HepG2 (cell line): Measurements from ENCODE around the gene ABCB4. TPM values are rescaled to one million over a fixed set of nuclear protein-coding genes. Genes with fewer than 3 reads are reported as not detected.

Experiments
- ATAC-seq: fragments of 200-7000 bp; cut with Tn5 transposase; 3 replicates; pipeline ENCODE4 v1.9.1; 2020; ENCODE audit warnings: mild to moderate bottlenecking, moderate library complexity
- BruUV-seq: library from RNA; stranded (reverse); fragments of 400-500 nt; replicated peaks from 2 replicates; lab custom pipeline; 2021; lab: Mats Ljungman, UMichigan
- CTCF ChIA-PET: fragments of 300-600 bp; formaldehyde crosslinking; extraction: SDS; loops from one replicate; lab custom pipeline; 2021; ENCODE audit warnings: low total read pairs, inconsistent platforms, low intra/inter-chr PET ratio; lab: Yijun Ruan, JAX
- POLR2A ChIA-PET: fragments of 350-600 bp; sonication (Branson Sonifier 250); formaldehyde crosslinking; loops from one replicate; lab custom pipeline; 2020; ENCODE audit warnings: antibody characterized with exemption, inconsistent platforms; lab: Yijun Ruan, JAX
- DNase-seq: peaks from one replicate; pipeline ENCODE4 v3.0.0-alpha.2; 2015; ENCODE audit warnings: low spot score
- FAIRE-seq: peaks from 3 replicates; lab custom pipeline; 2011; peaks lifted over from hg19 to GRCh38; lab: Jason Lieb, UNC
- H2AFZ ChIP-seq: one replicate; pipeline ENCODE4 v1.6.1; 2011; ENCODE audit warnings: low read length, inconsistent platforms
- H3K27ac ChIP-seq: fragments of 300-600 bp; 3 replicates; pipeline ENCODE4 v1.8.0; 2011; ENCODE audit warnings: mixed run types, mild to moderate bottlenecking, mixed read lengths, low read length, inconsistent platforms; ENCODE audit not compliant: insufficient read depth; ENCODE audit errors: extremely low read length
- H3K27me3 ChIP-seq, 2 experiments: fragments of 200-600 bp in 1 of 2; 2 replicates in 1 of 2; 3 replicates in 1 of 2; pipeline versions ENCODE4 v1.6.0 to v1.8.0; 2011; ENCODE audit warnings: low read length in 2 of 2, mild to moderate bottlenecking in 2 of 2, moderate library complexity in 2 of 2, inconsistent platforms in 1 of 2; ENCODE audit not compliant: insufficient read depth in 2 of 2, control insufficient read depth in 1 of 2
- H3K36me3 ChIP-seq, 2 experiments: fragments of 200-600 bp in 1 of 2; replicated peaks in 1 of 2; 2 replicates in 1 of 2; 3 replicates in 1 of 2; pipeline versions ENCODE4 v1.5.1 to v1.8.0; 2011; ENCODE audit warnings: low read length in 2 of 2, inconsistent platforms in 1 of 2; ENCODE audit not compliant: insufficient read depth in 2 of 2, control insufficient read depth in 1 of 2
- H3K4me1 ChIP-seq: 2 replicates; pipeline ENCODE4 v1.5.1; 2012; ENCODE audit warnings: low read length, inconsistent platforms; ENCODE audit not compliant: insufficient read depth
- H3K4me2 ChIP-seq: 2 replicates; pipeline ENCODE4 v1.6.0; 2011; ENCODE audit warnings: low read depth, low read length, inconsistent platforms
- H3K4me3 ChIP-seq, 3 experiments: fragments of 200-600 bp in 1 of 3; sonication (generic), shearing (Covaris generic) in 1 of 3; replicated peaks in 1 of 3; 2 replicates each; pipeline ENCODE4 v1.5.1; 2011 to 2016; ENCODE audit warnings: low read length in 3 of 3, inconsistent platforms in 2 of 3, low read depth in 2 of 3, mild to moderate bottlenecking in 2 of 3, control low read depth in 1 of 3, mixed read lengths in 1 of 3; ENCODE audit not compliant: insufficient read depth in 1 of 3
- H3K79me2 ChIP-seq: one replicate; pipeline ENCODE4 v1.6.1; 2011; ENCODE audit warnings: low read length, inconsistent platforms; ENCODE audit not compliant: insufficient read depth
- H3K9ac ChIP-seq: 2 replicates; pipeline ENCODE4 v1.6.0; 2011; ENCODE audit warnings: mild to moderate bottlenecking, low read depth, low read length, inconsistent platforms; ENCODE audit not compliant: insufficient read depth
- H3K9me3 ChIP-seq: 2 replicates; pipeline ENCODE4 v1.5.1; 2012; ENCODE audit warnings: mild to moderate bottlenecking, low read length
- H4K20me1 ChIP-seq: 2 replicates; pipeline ENCODE4 v1.6.0; 2011; ENCODE audit warnings: inconsistent platforms, mild to moderate bottlenecking, low read length, moderate library complexity; ENCODE audit not compliant: insufficient read depth
- DR1 ChIP-seq: sonication (generic); formaldehyde crosslinking; IDR thresholded peaks from 2 replicates; pipeline ENCODE4 v1.8.0; 2021; ENCODE audit warnings: mild to moderate bottlenecking, missing genetic modification reagents, inconsistent platforms
- GABPB1 ChIP-seq: IDR thresholded peaks from 2 replicates; pipeline ENCODE4 v1.6.1; 2016; ENCODE audit warnings: mild to moderate bottlenecking, missing genetic modification reagents, moderate library complexity, missing compliant biosample characterization
- KLF15 ChIP-seq: sonication (generic); formaldehyde crosslinking; IDR thresholded peaks from 2 replicates; pipeline ENCODE4 v1.8.1; 2023; ENCODE audit warnings: borderline replicate concordance, mild to moderate bottlenecking, inconsistent platforms, missing genetic modification reagents, mixed read lengths
- LBX2 ChIP-seq: sonication (generic); formaldehyde crosslinking; IDR thresholded peaks from 2 replicates; pipeline ENCODE4 v1.5.0; 2020; ENCODE audit warnings: missing genetic modification reagents, mild to moderate bottlenecking, borderline replicate concordance
- PAWR ChIP-seq: sonication (generic); formaldehyde crosslinking; IDR thresholded peaks from 2 replicates; pipeline ENCODE4 v1.4.0; 2020; ENCODE audit warnings: missing genetic modification reagents, mild to moderate bottlenecking, borderline replicate concordance
- RNF2 ChIP-seq: fragments of 450-650 bp; conservative IDR thresholded peaks from 2 replicates; pipeline ENCODE4 v1.6.1; 2016; ENCODE audit warnings: low read depth
- SP140L ChIP-seq: sonication (generic); formaldehyde crosslinking; IDR thresholded peaks from 2 replicates; pipeline ENCODE4 v1.4.0; 2020; ENCODE audit warnings: missing genetic modification reagents, borderline replicate concordance
- SP4 ChIP-seq: sonication (generic); formaldehyde crosslinking; IDR thresholded peaks from 2 replicates; pipeline ENCODE4 v1.8.1; 2023; ENCODE audit warnings: mild to moderate bottlenecking, missing genetic modification reagents
- TERF1 ChIP-seq: sonication (generic); formaldehyde crosslinking; IDR thresholded peaks from 2 replicates; pipeline ENCODE4 v1.8.0; 2022; ENCODE audit warnings: mild to moderate bottlenecking, missing genetic modification reagents, moderate library complexity
- TRAFD1 ChIP-seq: sonication (generic); formaldehyde crosslinking; IDR thresholded peaks from 2 replicates; pipeline ENCODE4 v1.5.1; 2020; ENCODE audit warnings: missing genetic modification reagents, mild to moderate bottlenecking, borderline replicate concordance
- ZBTB26 ChIP-seq: IDR thresholded peaks from 2 replicates; pipeline ENCODE4 v1.6.1; 2016; ENCODE audit warnings: missing compliant biosample characterization, missing genetic modification reagents, borderline replicate concordance
- ZMAT3 ChIP-seq: sonication (generic); formaldehyde crosslinking; conservative IDR thresholded peaks from 2 replicates; pipeline ENCODE4 v1.7.0; 2021; ENCODE audit warnings: missing genetic modification reagents
- ZNF18 ChIP-seq: sonication (generic); formaldehyde crosslinking; IDR thresholded peaks from 2 replicates; pipeline ENCODE4 v1.8.0; 2022; ENCODE audit warnings: mild to moderate bottlenecking, missing genetic modification reagents; ENCODE audit not compliant: insufficient replicate concordance
- ZNF674 ChIP-seq: sonication (generic); formaldehyde crosslinking; IDR thresholded peaks from 2 replicates; pipeline ENCODE4 v1.5.0; 2020; ENCODE audit warnings: low read depth, mild to moderate bottlenecking, missing genetic modification reagents
- ZNF879 ChIP-seq: sonication (generic); formaldehyde crosslinking; IDR thresholded peaks from 2 replicates; pipeline ENCODE4 v1.8.1; 2023; ENCODE audit warnings: missing genetic modification reagents
- WGBS: methylation state at CpG from one replicate; pipeline ENCODE4 v1.1.6; 2017; ENCODE audit warnings: low lambda C conversion rate; 5-methylcytosine and 5-hydroxymethylcytosine counted together
- in situ Hi-C: cut with HindIII; loops from 2 replicates; pipeline ENCODE4 v1.10.0; 2017; ENCODE audit warnings: low pct_unique_long_range_greater_than_20kb; ENCODE audit not compliant: extremely low pct_ligation_motif_present
- intact Hi-C: fragments of 100-400 bp; cut with micrococcal nuclease; formaldehyde crosslinking; loops from one replicate; pipeline ENCODE4 v1.10.0; 2022; ENCODE audit not compliant: unreplicated experiment
- polyA plus RNA-seq, 8 experiments: library from polyadenylated mRNA; depleted of rRNA in 3 of 8; stranded (reverse) in 7 of 8; unstranded in 1 of 8; fragments of >200 nt; fragmentation: Illumina TruSeq in 4 of 8; extraction: Trizol in 4 of 8; gene quantifications; 2 replicates each; pipeline versions ENCODE4 v1.2.1 to v1.2.3, GENCODE V29; 2011 to 2016; ENCODE audit warnings: low read depth in 4 of 8, missing spikeins in 1 of 8, mixed read lengths in 1 of 8; ENCODE audit not compliant: insufficient read depth in 1 of 8
- total RNA-seq, 5 experiments: library from RNA; depleted of rRNA; stranded (reverse); fragments of >200 nt; fragmentation: Illumina TruSeq; extraction: Trizol; gene quantifications; 2 replicates each; pipeline ENCODE4 v1.2.3, GENCODE V29; 2016; ENCODE audit warnings: low read depth in 1 of 5

ABCB4 gene
- total and polyA plus RNA-seq, 2 of the 13 experiments (the other 11 are each of a cell fraction or from before 2014, with no cell fraction given) = 18.0 to 32.4 TPM

- H2AFZ ChIP-seq = no peak overlapping the region
- in situ Hi-C loops = no loop called here
- ATAC-seq = no peak
- H3K36me3 ChIP-seq = no peaks in the 10 kb centered on the region
- no peaks in the 10 kb centered on the region for H4K20me1 ChIP-seq
- H3K27me3 ChIP-seq = no peaks in the 10 kb centered on the region
- POLR2A ChIA-PET = interaction anchor here (2.4 kb wide), 1 partner anchor 34 kb away, joined by 16 read pairs; no protein-coding TSS in a partner anchor
- no peak for FAIRE-seq
- H3K9me3 ChIP-seq = no peaks in the 10 kb centered on the region
- intact Hi-C loops = loop anchor here (5.0 kb wide), 1 partner anchor 37 kb away; no protein-coding TSS in a partner anchor
- H3K79me2 ChIP-seq = no peaks in the 10 kb centered on the region
- H3K4me2 ChIP-seq = no peak overlapping the region
- peaks cover 31% of the 10 kb centered on the region for H3K4me1 ChIP-seq
- WGBS = 100% methylated on average over 1 of the region's 1 CpG
- TF ChIP-seq KLF15 (CRISPR knock-in tag) = no peak
- TF ChIP-seq ZMAT3 (CRISPR knock-in tag) = no peak
- no peak for TF ChIP-seq TRAFD1 (CRISPR knock-in tag)
- no peak for TF ChIP-seq TERF1 (CRISPR knock-in tag)
- TF ChIP-seq GABPB1 (CRISPR knock-in tag) = no peak
- TF ChIP-seq SP140L (CRISPR knock-in tag) = no peak
- no peak for TF ChIP-seq SP4 (CRISPR knock-in tag)
- TF ChIP-seq RNF2 = no peak
- TF ChIP-seq ZNF18 (CRISPR knock-in tag) = no peak
- TF ChIP-seq PAWR (CRISPR knock-in tag) = no peak
- TF ChIP-seq ZNF674 (CRISPR knock-in tag) = no peak
- TF ChIP-seq DR1 (CRISPR knock-in tag) = no peak
- no peak for TF ChIP-seq ZNF879 (CRISPR knock-in tag)
- TF ChIP-seq ZBTB26 = no peak
- no peak for TF ChIP-seq LBX2 (CRISPR knock-in tag)
- CTCF ChIA-PET = no interaction called here
- no peak for DNase-seq
- no peak overlapping the region for H3K9ac ChIP-seq
- no peak overlapping the region for H3K27ac ChIP-seq
- no TSS peak for BruUV-seq
- no peak overlapping the region for H3K4me3 ChIP-seq
Observed at GRCh38 chr7:87498893-87499292, 23.4 kb upstream of the ABCB4 start.
